Mucosa of descending colon (tissue), 3 donors: Measurements from ENCODE around the gene MRPL53. TPM values are rescaled to one million over a fixed set of nuclear protein-coding genes. Genes with fewer than 3 reads are reported as not detected.
"Not testable (repeated sequence)": the region's sequence is repeated elsewhere in the genome, so short reads cannot be mapped to it uniquely, and the experiment has no call there.

Experiments
- ATAC-seq: fragments of 200-7000 bp; cut with Tn5 transposase; one replicate; pipeline ENCODE4 v1.9.1; 2020; ENCODE audit warnings: mild to moderate bottlenecking, moderate library complexity
- DNase-seq, 3 donors: peaks; one replicate each; pipeline ENCODE4 v3.0.0-alpha.2; 2020
- H3K36me3 ChIP-seq: fragments of 200-600 bp; one replicate; pipeline ENCODE4 v1.8.0; 2021; ENCODE audit warnings: low read depth, mild to moderate bottlenecking
- H3K4me1 ChIP-seq: fragments of 200-600 bp; one replicate; pipeline ENCODE4 v1.8.0; 2021; ENCODE audit warnings: low read depth, mild to moderate bottlenecking
- H3K4me3 ChIP-seq: fragments of 200-600 bp; one replicate; pipeline ENCODE4 v1.8.0; 2021; ENCODE audit warnings: mild to moderate bottlenecking
- H3K9me3 ChIP-seq: fragments of 200-600 bp; one replicate; pipeline ENCODE4 v1.8.0; 2021; ENCODE audit warnings: mild to moderate bottlenecking
- intact Hi-C, 2 donors: fragments of 100-400 bp; cut with DNase I in 1 of 2; cut with micrococcal nuclease in 1 of 2; formaldehyde crosslinking; loops; one replicate each; pipeline versions ENCODE4 v1.11.0 to v1.11.1; 2022; cut with DNase I, micrococcal nuclease
- total RNA-seq, 3 donors: library from RNA; stranded (reverse); fragmentation: NEBNext Ultra II Directional in 2 of 3; extraction: Animal tissue kit (Norgen Biotek cat#: 25700) in 2 of 3; gene quantifications; one replicate each; pipeline versions ENCODE4 v1.2.1 to v1.2.4, GENCODE V29; 2021 to 2023
- TF ChIP-seq, protein P1 (sequence below): fragments of 200-600 bp; IDR thresholded peaks from one replicate; pipeline ENCODE4 v1.8.0; 2022; ENCODE audit warnings: antibody characterized with exemption, mild to moderate bottlenecking
- donor health status: DM: no; HTN: no; CAD: no; lungs with moderate emphysema.
- donor health status: DM: no; HTN: no; CAD: no.
- donor health status: DM: no; HTN: yes; CAD: no.

The MRPL53 gene
- total RNA-seq, 3 donors from 2014 or later: 48.2 to 63.6 (median 57.1) TPM

DNA sequence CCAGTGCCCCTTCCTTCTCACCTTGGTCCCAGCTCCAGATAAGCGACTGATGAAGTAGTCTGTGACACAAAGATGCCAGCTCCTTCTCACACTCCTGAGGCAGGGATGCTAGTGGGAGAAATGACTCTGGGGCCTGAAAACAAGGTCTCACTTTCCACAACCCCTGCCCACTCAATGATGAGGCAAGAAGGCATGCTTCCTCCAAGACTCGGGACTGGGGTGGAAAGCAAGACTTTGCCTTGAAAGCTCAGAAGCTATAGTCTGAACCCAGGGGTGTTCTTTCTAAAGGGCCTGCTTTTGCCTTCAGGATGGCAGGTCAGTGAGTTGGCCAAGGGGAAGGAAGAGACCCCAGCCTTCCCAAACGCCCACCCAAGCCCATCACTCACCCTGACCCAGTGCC is 9.0 kb upstream of the MRPL53 start:
- no peaks in the 10 kb centered on the region for H3K9me3 ChIP-seq
- no peak for DNase-seq
- ATAC-seq: no peak
- H3K36me3 ChIP-seq: peaks cover 5% of the 10 kb centered on the region
- peak overlapping the region; percentile 38 for H3K4me3 ChIP-seq
- intact Hi-C loops: loop anchor here (5.0 to 10.0 kb wide), 2 partner anchors 53 to 106 kb away; no protein-coding TSS in a partner anchor
- peaks cover 20% of the 10 kb centered on the region for H3K4me1 ChIP-seq
- TF ChIP-seq, protein P1, sequence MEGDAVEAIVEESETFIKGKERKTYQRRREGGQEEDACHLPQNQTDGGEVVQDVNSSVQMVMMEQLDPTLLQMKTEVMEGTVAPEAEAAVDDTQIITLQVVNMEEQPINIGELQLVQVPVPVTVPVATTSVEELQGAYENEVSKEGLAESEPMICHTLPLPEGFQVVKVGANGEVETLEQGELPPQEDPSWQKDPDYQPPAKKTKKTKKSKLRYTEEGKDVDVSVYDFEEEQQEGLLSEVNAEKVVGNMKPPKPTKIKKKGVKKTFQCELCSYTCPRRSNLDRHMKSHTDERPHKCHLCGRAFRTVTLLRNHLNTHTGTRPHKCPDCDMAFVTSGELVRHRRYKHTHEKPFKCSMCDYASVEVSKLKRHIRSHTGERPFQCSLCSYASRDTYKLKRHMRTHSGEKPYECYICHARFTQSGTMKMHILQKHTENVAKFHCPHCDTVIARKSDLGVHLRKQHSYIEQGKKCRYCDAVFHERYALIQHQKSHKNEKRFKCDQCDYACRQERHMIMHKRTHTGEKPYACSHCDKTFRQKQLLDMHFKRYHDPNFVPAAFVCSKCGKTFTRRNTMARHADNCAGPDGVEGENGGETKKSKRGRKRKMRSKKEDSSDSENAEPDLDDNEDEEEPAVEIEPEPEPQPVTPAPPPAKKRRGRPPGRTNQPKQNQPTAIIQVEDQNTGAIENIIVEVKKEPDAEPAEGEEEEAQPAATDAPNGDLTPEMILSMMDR: no peak

DNA sequence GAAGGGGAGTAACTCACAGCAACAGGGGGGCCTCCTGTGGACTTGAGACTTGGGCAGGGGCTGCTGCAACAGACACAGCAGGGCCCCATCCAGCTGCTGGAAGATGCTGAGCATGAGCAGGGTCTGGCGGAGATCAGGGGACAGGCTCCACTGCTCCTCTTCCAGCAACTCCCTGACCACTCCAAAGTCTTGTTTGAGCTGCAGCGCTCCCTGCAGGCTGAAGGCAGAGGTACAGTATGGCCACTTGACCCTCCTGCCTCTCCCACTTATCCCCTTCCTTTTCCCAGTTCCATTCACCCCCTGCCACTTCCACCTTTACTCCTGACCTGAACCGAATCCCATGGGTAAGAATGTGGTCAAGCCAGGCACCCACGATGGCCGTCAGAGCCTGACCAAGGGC is 2.4 kb upstream of the MRPL53 start:
- TF ChIP-seq, protein P1: peak; percentile 14
- Histone ChIP-seq H3K4me1 (peaks cover 19% of the 10 kb centered on the region), H3K4me3 (no peak overlapping the region), H3K9me3 (no peaks in the 10 kb centered on the region), H3K36me3 (no peaks in the 10 kb centered on the region)
- DNase-seq (no peak), ATAC-seq (no peak)
- intact Hi-C loops: no loop called here

DNA sequence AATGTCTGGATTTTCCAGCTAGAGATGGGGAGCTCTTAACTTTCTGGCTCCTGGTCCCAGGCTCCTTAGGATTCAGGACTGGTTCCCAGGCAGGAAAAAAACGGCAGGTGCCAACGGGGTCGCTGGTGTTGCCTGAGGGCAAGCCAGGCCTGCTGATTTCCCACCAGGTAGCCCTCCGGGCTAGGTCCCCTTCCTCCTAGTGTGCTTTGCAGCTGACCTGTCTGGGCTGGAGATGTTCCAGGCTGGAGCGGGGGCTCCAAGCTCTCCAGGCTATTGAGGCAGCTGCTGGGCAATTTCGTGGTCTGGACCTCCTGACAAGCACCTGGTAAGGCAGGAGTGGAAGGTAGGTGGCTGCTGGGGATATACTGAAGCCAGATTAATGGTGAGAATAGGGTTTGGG is 2.0 kb upstream of the MRPL53 start:
- Histone ChIP-seq H3K9me3 (no peaks in the 10 kb centered on the region), H3K4me1 (peaks cover 19% of the 10 kb centered on the region), H3K36me3 (no peaks in the 10 kb centered on the region), H3K4me3 (no peak overlapping the region)
- intact Hi-C loops: no loop called here
- DNase-seq: no peak
- TF ChIP-seq, protein P1: no peak
- no peak for ATAC-seq

DNA sequence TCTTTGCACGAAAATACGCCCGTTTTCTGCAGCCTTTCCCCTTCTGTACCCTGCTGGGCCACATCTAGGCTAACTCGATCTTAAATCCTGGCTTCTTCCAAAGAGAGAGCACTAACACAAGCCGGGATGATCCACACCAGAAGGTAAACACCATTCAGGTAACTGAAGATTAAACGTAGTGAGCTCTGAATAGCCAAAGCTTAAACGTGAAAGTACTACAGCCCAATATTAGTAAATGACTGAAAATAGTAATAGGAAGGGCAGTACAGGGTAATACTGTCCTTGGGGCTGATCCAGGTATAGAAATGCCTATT is 422 bp upstream of the MRPL53 start:
- TF ChIP-seq, protein P1: no peak
- Histone ChIP-seq H3K36me3 (no peaks in the 10 kb centered on the region), H3K4me3 (no peak overlapping the region), H3K9me3 (no peaks in the 10 kb centered on the region), H3K4me1 (peaks cover 19% of the 10 kb centered on the region)
- ATAC-seq (peak; percentile 7), DNase-seq (no peak)
- intact Hi-C loops: no loop called here

DNA sequence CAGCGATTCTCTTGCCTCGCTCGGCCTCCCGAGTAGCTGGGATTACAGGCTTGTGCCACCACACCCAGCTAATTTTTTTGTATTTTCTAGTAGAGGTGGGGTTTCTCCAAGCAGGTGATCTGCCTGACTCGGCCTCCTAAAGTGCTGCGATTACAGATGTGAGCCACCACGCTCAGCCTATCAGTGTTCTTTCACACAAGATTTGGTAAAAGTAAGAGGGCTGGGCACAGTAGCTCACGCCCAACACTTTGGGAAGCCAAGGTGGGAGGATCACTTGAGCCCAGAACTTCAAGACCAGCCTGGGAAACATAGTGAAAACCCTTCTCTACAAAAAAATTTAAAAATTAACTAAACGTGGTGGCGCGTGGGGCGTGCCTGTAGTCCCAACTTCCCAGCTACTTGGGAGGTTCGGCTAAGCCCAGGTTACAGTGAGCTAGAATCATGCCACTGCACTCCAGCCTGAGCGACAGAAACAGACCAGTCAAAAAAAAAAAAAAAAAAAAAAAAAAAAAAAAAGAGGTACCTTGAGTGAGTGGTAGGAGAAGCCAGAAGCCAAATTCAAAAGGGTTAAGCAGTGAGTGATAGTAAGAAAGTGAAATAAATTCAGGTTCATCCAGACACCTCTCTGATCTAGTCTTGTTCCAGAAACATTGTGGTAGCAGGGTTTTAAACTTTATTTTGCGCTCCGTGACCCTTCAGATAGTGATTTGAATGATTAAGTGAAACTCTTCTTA is 981 bp downstream of the MRPL53 start:
- H3K36me3 ChIP-seq: no peaks in the 10 kb centered on the region
- DNase-seq (no peak), ATAC-seq (peak; percentile 4)
- intact Hi-C loops: no loop called here
- peak overlapping the region; percentile 37 for H3K4me3 ChIP-seq
- H3K4me1 ChIP-seq: peaks cover 19% of the 10 kb centered on the region
- TF ChIP-seq, protein P1: no peak
- no peaks in the 10 kb centered on the region for H3K9me3 ChIP-seq

DNA sequence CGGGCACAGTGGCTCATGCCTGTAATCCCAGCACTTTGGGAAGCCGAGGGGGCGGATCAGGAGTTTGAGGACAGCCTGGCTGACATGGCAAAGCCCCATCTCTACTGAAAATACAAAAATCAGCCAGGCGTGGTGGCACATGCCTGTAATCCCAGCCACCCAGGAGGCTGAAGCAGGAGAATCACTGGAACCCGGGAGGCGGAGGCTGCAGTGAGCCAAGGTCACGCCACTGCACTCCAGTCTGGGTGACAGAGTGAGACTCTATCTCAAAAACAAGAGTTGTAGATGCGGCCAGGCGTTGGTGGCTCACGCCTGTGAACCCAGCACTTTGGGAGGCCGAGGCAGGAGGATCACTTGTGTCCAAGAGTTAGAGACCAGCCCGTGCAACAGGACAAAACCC is 1.7 kb downstream of the MRPL53 start:
- H3K36me3 ChIP-seq, intact Hi-C loops, ATAC-seq, H3K4me3 ChIP-seq, H3K9me3 ChIP-seq, DNase-seq: not testable (repeated sequence)
- H3K4me1 ChIP-seq: peaks cover 24% of the 10 kb centered on the region
